ENCODE results near the gene KCNK16.

Gene KCNK16

GRCh38 chr6:39304951-39305350 is 17.6 kb downstream of the KCNK16 start:
- H3K4me1 ChIP-seq (ENCODE audit: control insufficient read depth in 1 of 2, insufficient read depth in 1 of 2, low read depth in 1 of 2, low read length in 1 of 2), result peaks cover 0 to 6% of the 10 kb centered on the region in 2 experiments
- H3K9me3 ChIP-seq, result no peaks in the 10 kb centered on the region
- no peaks in the 10 kb centered on the region for H3K36me3 ChIP-seq
- no peaks in the 10 kb centered on the region for H3K27me3 ChIP-seq
- H3K4me3 ChIP-seq (ENCODE audit: low read depth in 1 of 2, low read length in 1 of 2), result no peak overlapping the region
- no peak for TF ChIP-seq CTCF (IDR thresholded peaks at IDR 0.05)
- H3K27ac ChIP-seq, result no peak overlapping the region

- Histone ChIP-seq H3K36me3 (no peaks in the 10 kb centered on the region), H3K4me3 (ENCODE audit: low read depth in 1 of 2, low read length in 1 of 2) (no peak overlapping the region), H3K27me3 (no peaks in the 10 kb centered on the region), H3K27ac (no peak overlapping the region), H3K9me3 (no peaks in the 10 kb centered on the region), H3K4me1 (ENCODE audit: control insufficient read depth in 1 of 2, insufficient read depth in 1 of 2, low read depth in 1 of 2, low read length in 1 of 2) (peaks cover 0 to 6% of the 10 kb centered on the region in 2 experiments)
- no peak for TF ChIP-seq CTCF (IDR thresholded peaks at IDR 0.05)
Observed at GRCh38 chr6:39303425-39304153, 18.9 kb downstream of the KCNK16 start.

- no peaks in the 10 kb centered on the region for H3K36me3 ChIP-seq
- H3K4me3 ChIP-seq (ENCODE audit: low read depth in 1 of 2, low read length in 1 of 2), result no peak overlapping the region
- no peaks in the 10 kb centered on the region for H3K9me3 ChIP-seq
- peak; percentile 26 for TF ChIP-seq CTCF (IDR thresholded peaks at IDR 0.05)
- H3K27me3 ChIP-seq, result no peaks in the 10 kb centered on the region
- H3K4me1 ChIP-seq (ENCODE audit: control insufficient read depth in 1 of 2, insufficient read depth in 1 of 2, low read depth in 1 of 2, low read length in 1 of 2), result peaks cover 0 to 6% of the 10 kb centered on the region in 2 experiments
- no peak overlapping the region for H3K27ac ChIP-seq
Observed at GRCh38 chr6:39302669-39303424, 19.7 kb downstream of the KCNK16 start.

GRCh38 chr6:39302011-39302410 is 20.5 kb downstream of the KCNK16 start:
- no peak for TF ChIP-seq CTCF (IDR thresholded peaks at IDR 0.05)
- Histone ChIP-seq H3K36me3 (no peaks in the 10 kb centered on the region), H3K27ac (no peak overlapping the region), H3K27me3 (no peaks in the 10 kb centered on the region), H3K4me1 (ENCODE audit: control insufficient read depth in 1 of 2, insufficient read depth in 1 of 2, low read depth in 1 of 2, low read length in 1 of 2) (peaks cover 0 to 6% of the 10 kb centered on the region in 2 experiments), H3K9me3 (no peaks in the 10 kb centered on the region), H3K4me3 (ENCODE audit: low read depth in 1 of 2, low read length in 1 of 2) (no peak overlapping the region)

- peaks cover 0 to 6% of the 10 kb centered on the region in 2 experiments for H3K4me1 ChIP-seq (ENCODE audit: control insufficient read depth in 1 of 2, insufficient read depth in 1 of 2, low read depth in 1 of 2, low read length in 1 of 2)
- no peaks in the 10 kb centered on the region for H3K9me3 ChIP-seq
- no peaks in the 10 kb centered on the region for H3K27me3 ChIP-seq
- H3K36me3 ChIP-seq, result no peaks in the 10 kb centered on the region
- no peak overlapping the region for H3K27ac ChIP-seq
- TF ChIP-seq CTCF (IDR thresholded peaks at IDR 0.05), result no peak
- no peak overlapping the region for H3K4me3 ChIP-seq (ENCODE audit: low read depth in 1 of 2, low read length in 1 of 2)
Observed at GRCh38 chr6:39301606-39302005, 20.9 kb downstream of the KCNK16 start.
